LNCAP (cell line): ENCODE results near the gene MAP4K1.

Experiments
- TF ChIP-seq, protein P1 (sequence below): fragments of 450-650 bp; IDR thresholded peaks from 2 replicates; pipeline ENCODE4 v1.5.1; 2017; ENCODE audit warnings: mild to moderate bottlenecking

MAP4K1 gene

DNA sequence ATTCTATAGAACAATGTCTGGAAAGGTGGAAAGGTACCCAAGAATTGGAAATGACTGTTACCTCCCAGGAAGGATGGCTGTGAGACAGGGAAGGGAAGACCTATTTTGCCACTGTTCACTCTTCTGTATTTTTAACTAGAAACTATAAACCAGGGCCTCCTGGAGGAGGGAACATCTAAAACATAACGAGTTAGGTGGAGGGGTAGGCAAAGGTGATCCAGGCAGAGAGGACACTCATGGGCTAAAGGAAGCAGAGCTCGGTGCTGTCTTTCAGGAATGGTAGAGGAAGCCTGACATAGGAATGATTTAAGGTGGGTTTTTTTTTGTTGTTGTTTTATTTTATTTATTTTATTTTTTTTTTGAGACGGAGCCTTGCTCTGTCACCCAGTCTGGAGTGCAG, 7.1 kb upstream of the MAP4K1 start:
- TF ChIP-seq, protein P1, sequence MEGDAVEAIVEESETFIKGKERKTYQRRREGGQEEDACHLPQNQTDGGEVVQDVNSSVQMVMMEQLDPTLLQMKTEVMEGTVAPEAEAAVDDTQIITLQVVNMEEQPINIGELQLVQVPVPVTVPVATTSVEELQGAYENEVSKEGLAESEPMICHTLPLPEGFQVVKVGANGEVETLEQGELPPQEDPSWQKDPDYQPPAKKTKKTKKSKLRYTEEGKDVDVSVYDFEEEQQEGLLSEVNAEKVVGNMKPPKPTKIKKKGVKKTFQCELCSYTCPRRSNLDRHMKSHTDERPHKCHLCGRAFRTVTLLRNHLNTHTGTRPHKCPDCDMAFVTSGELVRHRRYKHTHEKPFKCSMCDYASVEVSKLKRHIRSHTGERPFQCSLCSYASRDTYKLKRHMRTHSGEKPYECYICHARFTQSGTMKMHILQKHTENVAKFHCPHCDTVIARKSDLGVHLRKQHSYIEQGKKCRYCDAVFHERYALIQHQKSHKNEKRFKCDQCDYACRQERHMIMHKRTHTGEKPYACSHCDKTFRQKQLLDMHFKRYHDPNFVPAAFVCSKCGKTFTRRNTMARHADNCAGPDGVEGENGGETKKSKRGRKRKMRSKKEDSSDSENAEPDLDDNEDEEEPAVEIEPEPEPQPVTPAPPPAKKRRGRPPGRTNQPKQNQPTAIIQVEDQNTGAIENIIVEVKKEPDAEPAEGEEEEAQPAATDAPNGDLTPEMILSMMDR: no peak

DNA sequence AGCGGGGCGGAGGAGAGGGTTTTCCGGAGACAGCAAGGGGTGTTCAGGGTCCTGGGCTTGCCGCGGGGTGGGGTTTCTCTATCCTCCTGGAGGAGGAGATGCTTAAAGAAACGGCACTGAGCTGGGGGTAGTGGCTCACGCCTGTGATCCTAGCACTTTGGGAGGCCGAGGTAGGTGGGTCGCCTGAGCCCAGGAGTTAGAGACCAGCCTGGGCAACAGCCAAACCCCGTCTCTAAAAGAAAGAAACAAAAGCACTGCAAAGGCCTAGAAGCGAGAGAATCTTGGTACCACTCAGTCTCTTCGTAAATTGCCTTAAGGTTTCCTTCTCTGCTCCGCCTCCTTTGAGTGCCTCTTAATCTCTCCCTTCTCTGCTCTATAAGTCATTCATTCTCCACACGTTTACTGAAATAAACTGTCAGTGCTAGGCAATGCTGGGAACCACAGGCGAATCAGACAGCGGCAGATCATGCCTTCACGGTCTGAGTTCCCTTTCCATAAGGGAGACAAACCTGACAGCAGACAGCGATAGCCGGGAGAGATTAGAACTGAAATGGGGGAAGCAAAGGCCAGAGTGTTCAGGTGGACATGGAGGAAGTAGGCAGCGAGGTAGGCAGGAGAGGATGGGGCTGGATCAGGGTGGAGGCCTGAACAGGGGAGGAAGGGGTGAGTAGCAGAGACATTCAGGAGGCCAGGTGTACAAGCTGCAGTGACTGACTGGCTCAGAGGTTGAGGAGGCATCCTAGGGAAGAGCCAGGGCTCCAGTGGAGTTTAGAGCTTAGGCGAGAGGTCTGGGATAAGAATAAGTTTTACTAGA, 1.8 kb upstream of the MAP4K1 start:
- TF ChIP-seq, protein P1: no peak

DNA sequence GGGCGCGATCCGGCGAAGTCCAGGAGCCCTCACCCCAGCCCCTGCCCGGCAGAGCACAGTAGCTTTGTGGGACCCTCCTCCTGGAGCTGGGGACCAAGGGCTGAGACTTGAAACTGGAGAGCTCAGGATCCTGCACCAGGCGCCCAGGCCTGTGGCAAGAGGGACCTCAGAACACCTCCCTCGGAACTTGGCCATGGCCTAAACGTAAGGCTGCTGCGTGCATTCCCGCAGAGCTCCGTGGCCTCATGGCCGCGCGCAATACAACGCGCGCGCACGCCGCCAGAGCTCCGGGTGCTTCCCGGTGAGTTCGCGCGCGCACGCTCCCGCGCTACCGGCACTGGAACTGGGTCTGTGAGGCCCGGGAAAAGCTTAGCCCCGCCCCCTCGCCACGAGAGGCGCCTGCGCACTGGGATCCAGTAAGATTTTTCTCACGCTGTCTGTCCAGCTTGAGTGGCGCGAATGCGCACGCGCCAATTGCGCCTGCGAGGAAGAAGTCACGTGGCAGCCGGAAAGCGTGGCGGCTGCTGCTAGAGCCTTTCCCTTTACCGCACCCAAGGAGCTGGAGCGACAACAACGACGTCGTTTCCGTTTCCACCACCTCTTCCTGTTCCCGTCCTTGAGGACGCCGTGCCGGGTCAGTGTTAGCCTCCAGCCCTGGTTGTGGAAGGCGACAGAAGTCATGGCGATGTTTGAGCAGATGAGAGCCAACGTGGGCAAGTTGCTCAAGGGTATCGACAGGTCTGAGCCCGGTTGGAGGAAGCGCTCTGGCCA, 1.0 kb upstream of the MAP4K1 start, which contains the start of gene EIF3K:
TSS of gene EIF3K (plus strand) at position 599 of the 771 bp plus-strand sequence. CDS start at position 680, 81 bp downstream.
- TF ChIP-seq, protein P1: no peak

DNA sequence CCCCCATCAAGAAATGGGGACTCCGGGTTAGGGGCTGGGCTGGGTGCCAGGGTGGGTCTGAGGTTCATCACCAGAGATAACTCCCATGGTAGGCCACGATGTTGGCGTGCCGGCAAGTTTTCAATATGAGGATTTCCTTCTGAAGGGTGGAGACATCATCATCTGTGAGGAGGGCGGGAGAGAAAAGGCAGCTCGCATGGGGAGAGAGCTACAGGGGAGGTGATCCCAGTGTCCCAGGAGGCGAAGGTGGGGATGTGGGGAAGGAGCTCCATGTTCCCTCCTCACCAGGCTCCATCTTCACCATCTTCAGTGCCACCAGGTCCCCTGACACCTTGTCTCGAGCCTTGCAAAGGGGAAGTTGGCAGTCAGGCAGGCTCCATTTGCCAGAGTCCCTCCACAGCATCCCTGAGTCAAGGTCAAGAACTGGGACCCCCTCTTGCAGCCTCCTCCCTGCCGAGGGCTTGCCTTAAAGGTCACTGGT, 430 bp downstream of the MAP4K1 start:
- TF ChIP-seq, protein P1: no peak

DNA sequence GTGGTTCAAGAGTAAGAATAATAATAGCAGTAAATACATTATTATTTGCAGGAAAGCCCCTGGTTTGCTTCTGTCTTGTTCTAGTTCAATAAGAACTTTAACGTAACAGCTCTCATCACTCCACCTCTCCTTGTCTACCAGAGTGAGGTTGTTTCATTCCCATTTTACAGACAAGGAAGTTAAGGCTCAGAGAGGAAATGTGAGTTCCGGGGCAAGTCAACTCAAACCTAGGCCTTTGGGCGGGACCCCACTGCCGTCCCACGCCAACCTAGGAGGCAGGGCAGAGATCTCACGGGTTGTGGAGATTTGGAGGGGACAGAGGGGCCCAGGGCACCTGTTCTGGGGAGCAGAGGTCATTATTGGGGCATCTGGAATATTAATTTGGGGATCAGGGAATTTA, 1.5 kb downstream of the MAP4K1 start:
- TF ChIP-seq, protein P1: no peak

DNA sequence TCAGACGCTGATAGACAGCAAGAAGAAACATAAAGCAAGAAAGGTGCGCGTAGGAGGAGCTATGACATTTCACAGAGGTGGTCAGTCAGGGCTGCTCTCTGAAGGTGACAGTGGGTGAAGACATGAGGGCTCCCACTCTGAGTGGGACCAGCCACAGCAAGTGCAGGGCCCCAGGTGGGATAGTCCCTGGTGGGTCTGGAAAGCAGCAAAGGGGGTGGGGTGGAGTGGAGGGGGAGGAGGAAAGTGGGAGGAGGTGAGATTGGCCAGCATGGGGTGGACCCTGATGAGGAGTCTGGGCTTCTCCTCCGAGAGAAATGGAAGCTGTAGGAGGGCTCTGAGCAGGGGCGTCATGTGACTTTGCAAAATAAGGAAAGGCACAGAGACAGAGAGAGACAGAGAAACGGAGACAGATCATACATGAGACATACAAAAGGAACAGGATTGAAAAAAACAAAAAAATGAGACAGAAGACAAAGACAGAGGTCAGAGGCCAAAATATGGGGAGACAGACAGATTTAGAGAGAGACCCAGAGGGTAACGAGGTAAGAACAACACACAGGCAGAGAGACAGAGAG, 2.7 kb downstream of the MAP4K1 start:
- TF ChIP-seq, protein P1: no peak

DNA sequence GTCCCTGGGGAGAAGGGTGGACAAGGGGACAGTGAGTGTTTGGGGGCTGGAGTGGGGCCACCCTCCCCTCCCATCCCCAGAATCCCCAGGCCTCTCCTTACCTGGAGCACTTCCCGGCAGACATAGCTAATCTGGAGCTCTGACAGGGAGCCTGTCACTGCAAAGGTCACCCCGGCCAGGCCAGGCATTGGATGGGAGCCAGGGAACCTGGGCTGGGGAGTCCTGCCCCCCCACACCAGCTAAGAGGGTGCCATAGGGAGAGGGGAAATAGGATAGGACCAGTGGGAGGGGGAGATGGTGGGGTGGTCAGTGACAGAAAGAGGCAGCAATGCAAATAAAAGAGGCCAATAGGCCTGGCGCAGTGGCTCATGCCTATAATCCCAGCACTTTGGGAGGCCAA, 3.5 kb downstream of the MAP4K1 start:
- TF ChIP-seq, protein P1: no peak
